Measurements from ENCODE around the gene ZSWIM5.

DNA sequence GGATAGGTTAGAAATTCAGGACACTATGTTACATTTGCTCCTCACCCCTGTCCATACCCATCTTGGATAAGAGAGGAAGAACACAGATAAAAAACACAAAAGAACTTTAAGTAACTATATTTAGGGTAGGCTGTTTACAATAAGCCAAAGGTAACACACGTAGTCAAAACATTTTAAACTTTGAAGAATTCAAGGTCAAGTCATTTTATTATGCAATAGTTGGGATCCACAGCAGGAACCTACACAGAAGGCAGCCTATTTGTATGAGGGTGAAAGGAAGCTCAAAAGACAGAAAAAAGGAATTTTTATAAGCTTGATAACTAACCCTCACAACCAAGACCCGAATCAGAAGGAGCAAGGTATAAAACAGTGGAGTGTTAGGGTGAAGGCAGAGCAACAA, 89.6 kb downstream of the ZSWIM5 start:
- TF ChIP-seq, protein P1, sequence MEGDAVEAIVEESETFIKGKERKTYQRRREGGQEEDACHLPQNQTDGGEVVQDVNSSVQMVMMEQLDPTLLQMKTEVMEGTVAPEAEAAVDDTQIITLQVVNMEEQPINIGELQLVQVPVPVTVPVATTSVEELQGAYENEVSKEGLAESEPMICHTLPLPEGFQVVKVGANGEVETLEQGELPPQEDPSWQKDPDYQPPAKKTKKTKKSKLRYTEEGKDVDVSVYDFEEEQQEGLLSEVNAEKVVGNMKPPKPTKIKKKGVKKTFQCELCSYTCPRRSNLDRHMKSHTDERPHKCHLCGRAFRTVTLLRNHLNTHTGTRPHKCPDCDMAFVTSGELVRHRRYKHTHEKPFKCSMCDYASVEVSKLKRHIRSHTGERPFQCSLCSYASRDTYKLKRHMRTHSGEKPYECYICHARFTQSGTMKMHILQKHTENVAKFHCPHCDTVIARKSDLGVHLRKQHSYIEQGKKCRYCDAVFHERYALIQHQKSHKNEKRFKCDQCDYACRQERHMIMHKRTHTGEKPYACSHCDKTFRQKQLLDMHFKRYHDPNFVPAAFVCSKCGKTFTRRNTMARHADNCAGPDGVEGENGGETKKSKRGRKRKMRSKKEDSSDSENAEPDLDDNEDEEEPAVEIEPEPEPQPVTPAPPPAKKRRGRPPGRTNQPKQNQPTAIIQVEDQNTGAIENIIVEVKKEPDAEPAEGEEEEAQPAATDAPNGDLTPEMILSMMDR (conservative IDR thresholded peaks at IDR 0.05; ENCODE audit: low read depth, low read length): no peak
- TF ChIP-seq EZH2phosphoT487 (IDR thresholded peaks at IDR 0.05; ENCODE audit: borderline replicate concordance, low read length) (no peak), EZH2 (IDR thresholded peaks at IDR 0.05; ENCODE audit: low read length, unreplicated experiment) (no peak)

Data from PC-3 (cell line).